ENCODE data around the gene SKAP2. TPM values are rescaled to one million over a fixed set of nuclear protein-coding genes. Genes with fewer than 3 reads are reported as not detected.
"Not testable (repeated sequence)": the region's sequence is repeated elsewhere in the genome, so short reads cannot be mapped to it uniquely, and the experiment has no call there.

Gene SKAP2
- total RNA-seq, 2 experiments from 2014 or later = 7.0 to 8.1 TPM

GRCh38 chr7:26841003-26841739, 23.2 kb downstream of the SKAP2 start:
- POLR2A ChIA-PET = interaction anchor here (0.7 kb wide), 1 partner anchor 1120 kb away, joined by 3 read pairs; no protein-coding TSS in a partner anchor
- CTCF ChIA-PET = no interaction called here
- no peak for ATAC-seq

GRCh38 chr7:26836793-26837192, 27.6 kb downstream of the SKAP2 start:
- H3K9me3 Mint-ChIP-seq; intact Hi-C loops (cut with micrococcal nuclease); H3K4me3 Mint-ChIP-seq; ATAC-seq; POLR2A ChIA-PET; H3K27ac Mint-ChIP-seq; H3K4me1 Mint-ChIP-seq (ENCODE audit: low read depth); DNase-seq; H3K36me3 Mint-ChIP-seq (ENCODE audit: low read depth); H3K27me3 Mint-ChIP-seq: not testable (repeated sequence)
- CTCF ChIA-PET = interaction anchor here (1.7 kb wide), 1 partner anchor 17 kb away, joined by 3 read pairs; no protein-coding TSS in a partner anchor

More at GRCh38 chr7:26841003-26841739, 23.2 kb downstream of the SKAP2 start:
- Mint-ChIP-seq H3K27me3 (peaks cover 2% of the 10 kb centered on the region), H3K4me1 (ENCODE audit: low read depth) (no peaks in the 10 kb centered on the region), H3K36me3 (ENCODE audit: low read depth) (peaks cover 4% of the 10 kb centered on the region), H3K27ac (no peak overlapping the region), H3K4me3 (no peak overlapping the region), H3K9me3 (peaks cover 4% of the 10 kb centered on the region)
- TF ChIP-seq CTCF (IDR thresholded peaks at IDR 0.05) = no peak
- intact Hi-C loops (cut with micrococcal nuclease) = no loop called here
- no peak for DNase-seq

GRCh38 chr7:26815426-26815825, 49.0 kb downstream of the SKAP2 start:
- H3K9me3 Mint-ChIP-seq = no peaks in the 10 kb centered on the region
- intact Hi-C loops (cut with micrococcal nuclease) = no loop called here
- no peaks in the 10 kb centered on the region for H3K4me1 Mint-ChIP-seq (ENCODE audit: low read depth)
- no peak for ATAC-seq
- no peaks in the 10 kb centered on the region for H3K36me3 Mint-ChIP-seq (ENCODE audit: low read depth)
- no peak for DNase-seq
- ChIA-PET CTCF (no interaction called here), POLR2A (no interaction called here)
- H3K4me3 Mint-ChIP-seq = no peak overlapping the region
- H3K27ac Mint-ChIP-seq = no peak overlapping the region
- TF ChIP-seq CTCF (IDR thresholded peaks at IDR 0.05) = no peak
- H3K27me3 Mint-ChIP-seq = peaks cover 1% of the 10 kb centered on the region

GRCh38 chr7:26813432-26813831, 51.0 kb downstream of the SKAP2 start:
- DNase-seq (no peak), ATAC-seq (no peak)
- Mint-ChIP-seq H3K4me1 (ENCODE audit: low read depth) (no peaks in the 10 kb centered on the region), H3K9me3 (no peaks in the 10 kb centered on the region), H3K27me3 (peaks cover 1% of the 10 kb centered on the region), H3K4me3 (no peak overlapping the region), H3K36me3 (ENCODE audit: low read depth) (no peaks in the 10 kb centered on the region), H3K27ac (no peak overlapping the region)
- ChIA-PET CTCF (interaction anchor here (0.8 kb wide), 1 partner anchor 126 kb away, joined by 3 read pairs; no protein-coding TSS in a partner anchor), POLR2A (no interaction called here)
- intact Hi-C loops (cut with micrococcal nuclease) = no loop called here
- TF ChIP-seq CTCF (IDR thresholded peaks at IDR 0.05) = no peak

- no peak for DNase-seq
- Mint-ChIP-seq H3K27ac (no peak overlapping the region), H3K4me1 (ENCODE audit: low read depth) (no peaks in the 10 kb centered on the region), H3K27me3 (no peaks in the 10 kb centered on the region), H3K36me3 (ENCODE audit: low read depth) (no peaks in the 10 kb centered on the region), H3K9me3 (no peaks in the 10 kb centered on the region), H3K4me3 (no peak overlapping the region)
- intact Hi-C loops (cut with micrococcal nuclease) = no loop called here
- CTCF ChIA-PET = no interaction called here
- POLR2A ChIA-PET = no interaction called here
- no peak for TF ChIP-seq CTCF (IDR thresholded peaks at IDR 0.05)
- ATAC-seq = no peak
These were observed 69.8 kb downstream of the SKAP2 start for GRCh38 chr7:26794541-26794940.

Data from activated CD8-positive, alpha-beta T cell treated with anti-CD3 and anti-CD28 coated beads for 36 hours (primary cell).